IPS-18c (cell line): Measurements from ENCODE around the gene AUTS2.

Experiments used
- H3K4me3 ChIP-seq: 2 replicates; pipeline ENCODE4 v1.7.0; 2013; ENCODE audit warnings: low read depth, mild to moderate bottlenecking, low read length, moderate library complexity; ENCODE audit not compliant: insufficient read depth
- H3K9me3 ChIP-seq: one replicate; pipeline ENCODE4 v1.6.1; 2013; ENCODE audit warnings: mild to moderate bottlenecking, low read length, moderate library complexity; ENCODE audit not compliant: control insufficient read depth, insufficient read depth

The AUTS2 gene

GRCh38 chr7:69953136-69954067, 355.1 kb downstream of the AUTS2 start:
- Histone ChIP-seq H3K4me3 (no peak overlapping the region), H3K9me3 (no peaks in the 10 kb centered on the region)

DNA sequence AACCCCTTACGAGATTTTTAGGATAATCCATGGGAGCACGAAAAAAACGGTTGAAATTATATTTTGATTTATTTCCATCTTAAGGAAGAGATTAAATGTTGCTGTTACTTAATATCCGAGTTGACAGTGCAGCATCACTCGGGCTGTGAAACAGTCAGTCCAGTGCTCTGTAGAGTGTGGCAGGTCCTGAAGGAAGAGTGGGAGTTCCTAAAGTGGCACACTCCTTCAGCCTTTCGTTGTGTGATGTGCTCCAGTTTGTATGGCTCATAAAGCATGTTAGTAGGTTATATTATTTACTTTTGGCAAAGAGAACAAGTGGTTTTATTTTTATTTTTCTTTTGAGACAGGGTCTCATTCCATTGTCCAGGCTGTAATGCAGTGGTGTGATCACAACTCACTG, 358.3 kb downstream of the AUTS2 start:
- Histone ChIP-seq H3K4me3 (no peak overlapping the region), H3K9me3 (no peaks in the 10 kb centered on the region)

DNA sequence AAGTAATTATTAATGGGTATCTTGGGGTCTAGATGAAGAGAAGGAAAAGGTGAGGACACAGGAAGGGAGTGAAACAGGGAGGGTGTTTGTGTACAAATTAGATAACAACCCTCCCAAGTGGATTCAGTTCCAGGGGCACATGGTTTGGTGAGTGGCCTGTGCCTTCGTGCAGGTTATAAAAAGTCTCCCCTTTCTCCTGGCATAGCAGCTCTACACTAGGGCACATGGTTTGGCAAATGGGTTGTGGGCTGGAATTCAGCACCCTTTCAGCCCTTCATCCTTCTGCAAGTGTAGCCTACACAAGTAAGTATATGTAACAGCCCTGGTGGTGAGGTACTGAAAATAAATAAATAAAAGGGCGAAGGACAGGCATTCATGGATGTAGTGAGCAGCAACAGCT, 359.4 kb downstream of the AUTS2 start:
- Histone ChIP-seq H3K4me3 (no peak overlapping the region), H3K9me3 (no peaks in the 10 kb centered on the region)

DNA sequence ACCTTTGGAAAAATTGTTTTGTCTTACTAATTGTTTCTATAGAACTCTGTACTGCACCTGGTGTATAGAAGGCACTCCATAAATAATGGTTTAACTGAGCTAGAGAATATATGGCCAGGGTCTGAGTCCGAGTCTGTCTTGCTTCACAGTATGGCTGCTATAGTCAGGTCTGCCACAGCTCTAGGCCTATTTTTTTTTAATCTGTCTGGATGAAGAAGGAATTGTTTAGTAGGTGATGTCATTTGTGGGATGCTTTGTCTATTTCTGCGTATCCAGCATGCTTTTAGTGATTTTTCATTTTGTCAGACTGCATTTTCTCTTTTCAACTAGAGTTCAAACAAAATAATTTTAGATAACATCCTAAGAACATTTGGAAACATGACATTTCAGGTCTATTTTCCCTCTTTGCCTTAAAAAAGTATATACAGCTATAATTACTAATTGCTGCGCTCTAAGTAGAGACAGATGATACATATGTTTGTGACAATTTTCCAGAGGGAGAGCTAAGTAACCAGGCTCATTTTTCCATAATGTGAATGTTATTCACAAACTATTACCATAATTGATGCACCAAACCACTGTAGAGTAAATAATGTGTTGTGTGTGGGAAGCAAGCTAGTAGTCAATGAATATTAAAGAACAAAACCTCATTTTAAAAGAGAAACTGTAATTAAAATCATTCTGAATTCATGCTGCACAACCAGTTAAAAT, 361.7 kb downstream of the AUTS2 start:
- no peak overlapping the region for H3K4me3 ChIP-seq
- H3K9me3 ChIP-seq = no peaks in the 10 kb centered on the region

- no peak overlapping the region for H3K4me3 ChIP-seq
- no peaks in the 10 kb centered on the region for H3K9me3 ChIP-seq
Observed at GRCh38 chr7:69961436-69961835, 363.2 kb downstream of the AUTS2 start.

- Histone ChIP-seq H3K9me3 (no peaks in the 10 kb centered on the region), H3K4me3 (no peak overlapping the region)
Observed at GRCh38 chr7:69962186-69963065, 364.2 kb downstream of the AUTS2 start.

DNA sequence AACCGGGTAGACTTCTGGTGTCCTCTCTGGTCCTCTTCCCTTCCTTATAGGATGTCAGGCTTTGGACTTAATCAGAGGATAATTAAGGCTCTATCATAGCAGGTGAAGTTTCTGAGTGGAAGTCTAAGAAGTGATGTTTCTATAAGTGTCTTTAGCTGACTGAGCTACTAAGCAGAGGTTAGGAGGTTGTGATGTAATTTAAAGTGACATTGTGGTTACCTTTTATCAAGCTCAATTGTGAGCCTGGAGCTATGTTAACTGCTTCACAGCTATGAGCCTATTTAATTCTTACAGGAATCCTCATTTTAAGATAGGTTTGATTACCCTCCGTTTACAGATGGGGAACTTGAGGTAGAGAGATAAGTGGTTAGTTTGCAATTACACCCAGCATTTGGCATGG, 365.1 kb downstream of the AUTS2 start:
- H3K9me3 ChIP-seq = no peaks in the 10 kb centered on the region
- no peak overlapping the region for H3K4me3 ChIP-seq

DNA sequence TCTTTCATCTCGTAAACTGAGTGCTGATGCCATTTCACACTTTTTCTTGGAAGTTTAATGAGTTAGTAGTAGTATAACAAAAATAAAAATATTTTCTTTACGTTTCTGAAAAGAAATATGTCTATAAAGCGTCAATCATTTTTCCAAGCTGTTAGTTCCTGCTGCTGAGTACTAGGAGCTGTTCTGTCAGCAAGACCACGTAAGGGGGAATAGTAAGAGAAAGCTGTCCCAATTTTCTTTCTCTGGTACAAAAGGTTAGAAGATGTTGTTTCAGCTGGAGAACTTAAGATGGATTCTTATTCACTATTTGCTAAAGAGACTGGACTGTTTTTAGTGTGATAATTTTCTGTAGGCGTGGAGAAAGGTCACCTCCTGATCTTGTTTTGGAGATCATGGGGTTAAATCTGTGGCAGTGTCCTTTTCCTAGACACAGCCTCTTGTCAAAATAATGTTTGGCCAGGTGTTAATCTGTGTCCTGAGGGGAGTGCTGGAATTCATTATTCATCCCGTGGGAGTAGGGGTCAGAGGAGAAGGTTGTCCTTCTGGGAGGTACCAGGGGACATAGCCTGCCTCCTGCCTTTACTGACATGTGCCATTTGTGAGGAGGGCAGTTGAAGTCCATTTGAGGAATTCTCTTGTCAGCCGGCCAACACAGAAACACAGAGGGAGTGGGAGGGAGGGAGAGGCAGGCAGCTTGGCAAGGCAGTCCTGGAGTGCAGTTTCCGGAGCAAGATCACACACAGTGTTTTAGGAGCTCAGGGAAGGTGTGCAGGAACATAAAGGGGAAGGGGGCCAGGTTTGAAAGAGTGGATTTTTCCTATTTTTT, 368.7 kb downstream of the AUTS2 start:
- no peak overlapping the region for H3K4me3 ChIP-seq
- H3K9me3 ChIP-seq = no peaks in the 10 kb centered on the region

GRCh38 chr7:69967689-69968450, 369.6 kb downstream of the AUTS2 start:
- Histone ChIP-seq H3K4me3 (no peak overlapping the region), H3K9me3 (no peaks in the 10 kb centered on the region)

- Histone ChIP-seq H3K9me3 (no peaks in the 10 kb centered on the region), H3K4me3 (no peak overlapping the region)
Observed at GRCh38 chr7:69968969-69969556, 370.8 kb downstream of the AUTS2 start.

DNA sequence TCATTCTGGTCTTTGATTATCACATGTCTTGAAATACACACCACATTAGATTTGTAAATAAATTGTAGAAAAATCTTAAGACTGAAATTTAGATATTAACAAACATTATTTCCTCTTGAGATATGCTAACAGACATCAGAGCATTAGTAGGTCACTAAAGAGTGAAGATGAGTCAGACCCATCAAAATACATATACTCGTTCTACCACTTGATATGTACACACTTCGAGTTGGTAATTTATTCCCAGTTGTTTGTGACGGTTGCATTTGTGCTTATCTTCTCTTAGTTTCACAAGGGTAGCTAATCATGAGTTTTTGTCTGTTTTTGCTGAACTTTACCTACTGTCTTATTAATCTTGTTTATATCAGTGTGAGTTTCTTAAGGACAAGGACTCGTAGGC, 383.4 kb downstream of the AUTS2 start:
- H3K4me3 ChIP-seq = no peak overlapping the region
- no peaks in the 10 kb centered on the region for H3K9me3 ChIP-seq

DNA sequence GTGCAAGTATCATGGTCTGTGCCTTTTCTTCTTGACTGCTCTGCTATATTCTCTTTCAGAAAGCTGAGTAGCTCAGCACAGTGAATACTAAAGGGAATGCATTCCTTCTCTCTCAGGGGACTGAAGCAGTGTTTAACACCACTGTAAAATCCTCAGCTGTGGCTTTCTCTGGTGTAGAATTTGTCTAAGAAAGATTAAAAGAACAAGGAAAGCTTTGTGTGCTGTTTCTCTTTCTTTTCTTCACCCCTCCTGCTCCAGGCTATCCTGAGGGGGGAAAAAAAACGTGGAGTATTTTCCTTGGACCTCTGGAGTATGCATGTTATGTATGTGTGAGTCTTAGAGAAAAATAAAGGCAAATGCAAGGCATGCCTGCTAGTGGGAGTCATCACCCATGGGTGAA, 383.9 kb downstream of the AUTS2 start:
- Histone ChIP-seq H3K4me3 (no peak overlapping the region), H3K9me3 (no peaks in the 10 kb centered on the region)

DNA sequence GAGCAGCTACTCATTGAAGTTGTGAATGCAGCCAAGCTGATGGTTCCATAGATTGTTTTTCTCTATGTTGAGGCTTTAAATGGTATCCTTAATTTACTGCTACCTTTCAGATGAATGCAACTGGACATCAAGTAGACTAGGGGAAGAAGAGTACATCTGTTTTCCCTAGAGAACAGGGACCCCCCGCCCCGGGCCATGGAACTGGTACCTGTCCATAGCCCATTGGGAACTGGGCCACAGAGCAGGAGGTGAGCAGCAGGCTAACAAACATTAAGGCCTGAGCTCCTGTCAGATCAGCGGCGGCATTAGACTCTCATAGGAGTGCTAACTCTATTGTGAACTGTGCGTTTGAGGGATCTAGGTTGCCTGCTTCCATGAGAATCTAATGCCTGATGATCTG, 391.3 kb downstream of the AUTS2 start:
- no peaks in the 10 kb centered on the region for H3K9me3 ChIP-seq
- H3K4me3 ChIP-seq = no peak overlapping the region

- no peaks in the 10 kb centered on the region for H3K9me3 ChIP-seq
- H3K4me3 ChIP-seq = no peak overlapping the region
Observed at GRCh38 chr7:69992938-69993337, 394.7 kb downstream of the AUTS2 start.

DNA sequence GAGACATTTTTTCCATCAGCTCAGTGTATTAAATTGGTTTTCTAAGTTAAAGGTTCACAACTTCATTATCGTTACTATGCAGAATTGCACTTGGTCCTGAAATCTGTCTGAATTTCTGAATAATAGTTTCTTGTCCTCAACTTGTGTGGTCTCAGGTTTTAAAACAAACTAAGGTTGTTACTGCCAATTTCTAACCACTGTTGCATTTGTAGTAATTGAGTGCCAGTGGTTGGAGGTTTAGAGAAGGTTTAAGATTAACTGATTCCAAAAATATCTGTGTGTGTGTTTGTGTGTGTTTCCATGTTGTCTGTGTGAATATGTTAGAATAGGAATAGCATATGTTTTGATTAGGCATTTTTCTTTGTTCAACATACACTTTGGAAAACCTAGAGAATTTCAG, 395.9 kb downstream of the AUTS2 start:
- H3K9me3 ChIP-seq = no peaks in the 10 kb centered on the region
- H3K4me3 ChIP-seq = no peak overlapping the region
